Lower leg skin (tissue), 4 donors: ENCODE data around the gene CCT3. TPM values are rescaled to one million over a fixed set of nuclear protein-coding genes. Genes with fewer than 3 reads are reported as not detected.
A peak's percentile ranks its signal among the peaks of the same experiment; 100 is the strongest.
"Not testable (repeated sequence)": the region's sequence is repeated elsewhere in the genome, so short reads cannot be mapped to it uniquely, and the experiment has no call there.

Source experiments
- DNase-seq, 2 donors: peaks; one replicate each; pipeline ENCODE4 v3.0.0-alpha.2; 2019; ENCODE audit warnings: low spot score in 2 of 2
- H3K4me3 ChIP-seq: fragments of 200-600 bp; sonication (generic); 2 replicates; pipeline ENCODE4 v1.5.1; 2017; ENCODE audit warnings: mild to moderate bottlenecking, low read depth; ENCODE audit not compliant: poor library complexity, severe bottlenecking
- POLR2A ChIP-seq, 2 donors: fragments of 450-650 bp; IDR thresholded peaks; one replicate each; pipeline ENCODE4 v1.6.1; 2016 to 2017; ENCODE audit warnings: antibody characterized with exemption in 2 of 2, mild to moderate bottlenecking in 1 of 2, moderate library complexity in 1 of 2
- WGBS, 2 donors: methylation state at CpG; one replicate each; pipeline ENCODE4 v1.1.5; 2018; 5-methylcytosine and 5-hydroxymethylcytosine counted together
- intact Hi-C: fragments of 100-400 bp; cut with DNase I; formaldehyde crosslinking; loops from one replicate; pipeline ENCODE4 v1.15.0; 2023; ENCODE audit warnings: low total_unique reads
- total RNA-seq, 4 donors: library from RNA; depleted of rRNA; stranded (reverse); fragments of >200 nt; gene quantifications; one replicate each; pipeline ENCODE4 v1.1.0, GENCODE V29; 2016
- TF ChIP-seq, protein P1 (sequence below), 3 donors: fragments of 450-650 bp; IDR thresholded peaks; one replicate each; pipeline ENCODE4 v1.5.1; 2016; ENCODE audit warnings: antibody characterized with exemption in 3 of 3, mild to moderate bottlenecking in 3 of 3, moderate library complexity in 2 of 3

Gene CCT3
- total RNA-seq, 4 donors from 2014 or later: 119 to 202 (median 150) TPM

DNA sequence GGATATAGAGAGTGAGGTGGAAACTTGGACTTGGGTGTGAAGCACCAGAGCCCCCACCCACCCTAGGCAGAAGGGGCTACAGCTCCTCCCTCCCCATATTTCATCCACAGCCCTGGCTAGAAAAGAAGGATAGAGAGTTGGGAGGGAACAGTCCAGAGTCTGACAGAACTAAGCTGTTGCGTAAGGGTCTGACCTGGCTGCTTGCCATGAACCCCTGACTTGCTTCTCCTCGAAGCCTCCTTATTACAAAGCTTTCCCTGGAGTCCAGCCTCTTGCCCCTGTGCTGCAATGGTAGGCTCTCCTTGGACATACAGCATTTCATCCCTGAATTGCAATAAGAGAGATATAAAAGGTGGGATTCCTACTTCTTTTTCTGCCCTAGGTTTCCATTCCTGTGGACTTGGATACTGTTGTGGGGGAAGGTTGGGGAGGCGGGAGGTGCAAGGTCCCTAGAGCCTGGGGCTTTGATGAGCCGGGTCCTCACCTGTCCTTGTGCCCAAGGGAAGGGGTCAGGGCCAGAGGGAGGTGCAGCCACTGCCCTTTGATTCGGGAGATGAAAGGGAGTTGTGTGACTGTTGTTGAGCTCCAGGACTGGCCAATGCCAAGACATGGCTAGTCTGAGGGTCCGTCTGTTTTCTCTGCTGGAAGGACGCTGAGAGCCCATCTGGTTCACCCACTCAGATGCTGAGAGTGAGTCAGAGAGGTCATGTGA, 33.6 kb upstream of the CCT3 start:
- TF ChIP-seq POLR2A (IDR thresholded peaks at IDR 0.05): no peak
- TF ChIP-seq, protein P1, sequence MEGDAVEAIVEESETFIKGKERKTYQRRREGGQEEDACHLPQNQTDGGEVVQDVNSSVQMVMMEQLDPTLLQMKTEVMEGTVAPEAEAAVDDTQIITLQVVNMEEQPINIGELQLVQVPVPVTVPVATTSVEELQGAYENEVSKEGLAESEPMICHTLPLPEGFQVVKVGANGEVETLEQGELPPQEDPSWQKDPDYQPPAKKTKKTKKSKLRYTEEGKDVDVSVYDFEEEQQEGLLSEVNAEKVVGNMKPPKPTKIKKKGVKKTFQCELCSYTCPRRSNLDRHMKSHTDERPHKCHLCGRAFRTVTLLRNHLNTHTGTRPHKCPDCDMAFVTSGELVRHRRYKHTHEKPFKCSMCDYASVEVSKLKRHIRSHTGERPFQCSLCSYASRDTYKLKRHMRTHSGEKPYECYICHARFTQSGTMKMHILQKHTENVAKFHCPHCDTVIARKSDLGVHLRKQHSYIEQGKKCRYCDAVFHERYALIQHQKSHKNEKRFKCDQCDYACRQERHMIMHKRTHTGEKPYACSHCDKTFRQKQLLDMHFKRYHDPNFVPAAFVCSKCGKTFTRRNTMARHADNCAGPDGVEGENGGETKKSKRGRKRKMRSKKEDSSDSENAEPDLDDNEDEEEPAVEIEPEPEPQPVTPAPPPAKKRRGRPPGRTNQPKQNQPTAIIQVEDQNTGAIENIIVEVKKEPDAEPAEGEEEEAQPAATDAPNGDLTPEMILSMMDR (IDR thresholded peaks at IDR 0.05): no peak
- WGBS, 2 donors: 43 to 57% methylated on average over 7 of the region's 7 CpGs
- DNase-seq: no peak
- intact Hi-C loops: no loop called here
- no peak overlapping the region for H3K4me3 ChIP-seq

DNA sequence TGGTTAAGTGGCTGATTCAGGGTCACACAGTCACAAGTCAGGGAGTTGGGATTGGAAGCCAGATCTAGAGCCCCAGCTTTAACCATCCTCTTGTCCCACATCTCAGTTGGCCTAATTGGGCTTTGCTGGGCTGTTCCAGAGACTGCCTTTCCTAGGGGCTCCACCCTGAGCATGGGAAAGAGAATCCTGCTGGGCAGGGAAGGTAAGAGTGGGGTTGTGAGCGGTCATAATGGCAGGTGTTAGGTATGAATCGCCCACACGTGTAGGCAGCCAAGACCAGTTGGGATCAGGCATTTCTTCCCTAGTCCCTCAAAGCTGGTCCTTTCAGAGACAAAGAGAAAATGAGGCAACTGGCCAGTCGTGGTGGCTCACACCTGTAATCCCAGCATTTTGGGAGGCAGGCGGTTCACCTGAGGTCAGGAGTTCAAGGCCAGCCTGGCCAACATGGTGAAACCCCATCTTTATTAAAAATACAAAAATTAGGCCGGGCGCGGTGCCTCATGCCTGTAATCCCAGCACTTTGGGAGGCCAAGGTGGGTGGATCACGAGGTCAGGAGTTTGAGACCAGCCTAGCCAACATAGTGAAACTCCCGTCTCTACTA, 31.7 kb upstream of the CCT3 start:
- intact Hi-C loops, DNase-seq, H3K4me3 ChIP-seq: not testable (repeated sequence)
- WGBS, 2 donors: 91 to 94% methylated on average over 10 of the region's 10 CpGs

DNA sequence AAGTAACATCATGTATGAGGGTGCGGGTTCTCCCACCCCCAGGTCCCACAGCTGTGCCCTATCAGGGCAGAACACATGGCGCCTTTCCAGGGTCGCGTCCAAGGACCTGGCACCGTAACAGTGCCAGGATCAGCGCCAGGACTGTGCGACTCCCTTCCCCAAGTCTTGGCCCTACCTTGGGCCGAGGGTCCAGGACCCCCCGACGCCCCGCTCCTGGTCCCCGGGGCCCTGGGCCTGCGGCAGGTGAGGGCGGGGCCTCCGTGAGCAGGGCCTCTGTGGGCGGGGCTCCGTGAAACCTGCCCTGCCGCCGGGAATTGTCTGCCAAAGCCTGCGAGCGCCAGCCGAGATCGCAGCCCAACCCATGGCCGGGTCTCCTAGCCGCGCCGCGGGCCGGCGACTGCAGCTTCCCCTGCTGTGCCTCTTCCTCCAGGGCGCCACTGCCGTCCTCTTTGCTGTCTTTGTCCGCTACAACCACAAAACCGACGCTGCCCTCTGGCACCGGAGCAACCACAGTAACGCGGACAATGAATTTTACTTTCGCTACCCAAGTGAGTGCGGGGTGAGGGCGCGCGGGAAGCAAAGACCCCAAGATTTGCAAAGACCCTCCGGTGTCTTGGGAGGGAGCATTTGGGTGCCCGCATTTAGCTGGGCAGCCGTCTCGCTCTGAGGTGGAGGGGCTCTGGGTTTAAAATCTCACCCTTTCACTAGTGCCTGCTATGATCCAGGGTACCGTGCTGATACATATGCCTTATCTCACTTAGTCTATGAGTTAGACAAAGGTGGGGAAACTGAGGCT, 31.0 kb upstream of the CCT3 start, which contains the start of gene RHBG:
TSS of gene RHBG (plus strand) at position 323 of the 796 bp plus-strand sequence. CDS start at position 362, 39 bp downstream.
- WGBS, 2 donors: 11 to 14% methylated on average over 34 to 39 of the region's 48 CpGs
- intact Hi-C loops: no loop called here
- DNase-seq: peak in 1 of 2 donors; percentile 23
- H3K4me3 ChIP-seq: peak within 1 kb of the TSS; percentile 31
- TF ChIP-seq, protein P1 (IDR thresholded peaks at IDR 0.05): no peak
- no peak for TF ChIP-seq POLR2A (IDR thresholded peaks at IDR 0.05)

DNA sequence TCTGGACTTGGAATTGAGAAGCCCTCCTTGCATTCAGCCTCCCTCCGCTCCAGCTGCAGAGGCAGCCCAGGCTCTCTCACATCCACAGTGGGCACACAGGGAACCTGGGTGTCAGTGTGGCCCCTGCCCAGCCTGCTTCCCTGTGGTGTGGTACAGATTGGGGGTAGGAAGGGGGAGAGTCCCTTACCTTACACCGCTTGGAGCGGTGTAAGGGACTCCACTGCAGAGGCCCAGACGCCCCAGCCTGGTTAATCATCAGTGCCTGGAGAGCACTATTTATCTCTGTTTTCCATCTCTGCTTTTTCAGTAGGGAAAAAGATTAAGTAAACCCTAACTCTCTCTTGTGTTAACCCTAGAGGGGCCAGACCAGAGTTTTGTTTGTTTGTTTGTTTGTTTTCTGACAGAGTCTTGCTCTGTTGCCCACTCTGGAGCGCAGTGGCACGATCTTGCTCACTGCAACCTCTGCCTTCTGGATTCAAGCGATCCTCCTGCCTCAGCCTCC, 30.1 kb upstream of the CCT3 start:
- intact Hi-C loops: no loop called here
- TF ChIP-seq, protein P1 (IDR thresholded peaks at IDR 0.05): no peak
- TF ChIP-seq POLR2A (IDR thresholded peaks at IDR 0.05): no peak
- DNase-seq: no peak
- WGBS, 2 donors: 78% methylated on average over 7 of the region's 7 CpGs
- no peak overlapping the region for H3K4me3 ChIP-seq

DNA sequence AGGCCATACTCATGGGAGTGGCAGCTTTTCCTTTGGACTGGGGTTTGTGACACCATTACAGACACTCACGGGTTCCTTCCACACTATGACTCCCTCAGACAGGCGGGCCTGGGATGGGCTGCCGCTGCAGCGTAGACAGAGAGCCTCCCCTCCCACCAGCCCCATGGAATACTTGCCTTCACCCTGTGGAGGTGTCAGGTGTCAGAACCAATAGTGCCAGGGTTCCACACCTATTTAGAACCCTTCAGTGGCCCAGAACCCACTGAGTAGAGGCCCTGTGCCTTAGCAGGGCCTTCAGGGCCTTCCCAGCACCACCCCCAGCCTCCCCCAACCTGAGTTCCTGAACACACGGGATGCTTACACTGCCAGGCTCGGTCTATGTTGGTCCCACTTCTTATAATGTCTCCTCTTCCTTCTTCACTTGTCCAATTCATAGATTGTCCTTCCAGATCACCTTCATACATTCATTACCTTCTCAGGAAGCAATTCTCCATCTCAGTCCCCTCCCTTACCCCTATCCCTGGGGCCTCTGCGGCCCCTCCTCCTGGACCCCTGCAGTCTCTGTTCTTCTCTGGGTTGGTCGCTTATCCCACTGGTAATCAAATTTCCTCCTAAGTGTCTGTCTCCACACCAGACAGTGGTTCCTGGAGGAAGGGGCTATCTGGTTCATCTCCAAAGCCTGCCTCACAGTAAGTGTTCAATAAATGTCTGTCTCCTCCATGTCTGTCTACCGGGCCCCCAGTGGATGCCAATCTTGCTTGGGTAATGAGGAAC, 29.5 kb upstream of the CCT3 start:
- intact Hi-C loops: no loop called here
- TF ChIP-seq, protein P1 (IDR thresholded peaks at IDR 0.05): no peak
- TF ChIP-seq POLR2A (IDR thresholded peaks at IDR 0.05): no peak
- H3K4me3 ChIP-seq: no peak overlapping the region
- DNase-seq: no peak
- whole genome bisulfite sequencing, 2 donors: 79 to 80% methylated on average over 8 to 9 of the region's 9 CpGs
